HUDEP-2 (cell line): ENCODE measurements around the gene PIGZ.

Source experiments
- DNase-seq, 76 experiments: peaks; one replicate each; lab custom pipeline; 2025; ENCODE audit not compliant: unreplicated experiment in 76 of 76; lab: John Stamatoyannopoulos, UW

Gene PIGZ

DNA sequence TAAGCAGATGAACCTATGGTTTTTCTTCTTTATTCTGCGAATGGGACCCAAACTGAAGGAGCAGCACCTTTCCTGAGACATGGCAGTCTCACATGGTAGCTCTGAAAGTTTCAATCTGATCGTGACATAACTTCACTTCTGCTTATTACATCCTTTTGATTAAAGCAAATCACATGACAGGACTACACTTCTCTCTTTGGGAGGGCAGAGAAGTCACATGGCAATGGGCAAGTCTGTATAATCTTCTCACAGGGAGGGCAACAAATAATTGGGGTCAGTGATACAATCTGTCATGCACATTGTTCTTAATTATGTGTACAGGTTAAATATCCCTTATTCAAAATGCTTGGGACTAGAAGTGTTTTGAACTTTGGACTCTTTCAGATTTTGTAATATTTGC lies 47.9 kb downstream of the PIGZ start:
- DNase-seq, result no peak

DNA sequence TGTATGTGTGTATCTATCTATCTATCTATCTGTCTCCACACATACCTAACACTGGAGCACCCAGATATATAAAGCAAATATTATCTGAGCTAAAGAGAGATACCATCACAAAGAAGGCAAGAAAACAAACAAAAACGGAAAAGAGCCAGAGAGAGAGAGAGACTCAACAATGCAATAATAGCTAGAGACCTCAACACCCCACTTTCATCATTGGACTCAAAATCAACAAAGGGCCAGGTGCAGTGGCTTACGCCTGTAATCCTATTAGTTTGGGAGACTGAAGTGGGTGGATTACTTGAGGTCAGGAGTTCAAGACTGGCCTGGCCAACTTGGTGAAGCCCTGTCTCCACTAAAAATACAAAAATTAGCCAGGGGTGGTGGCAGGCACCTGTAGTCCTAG lies 49.7 kb downstream of the PIGZ start:
- no peak for DNase-seq

DNA sequence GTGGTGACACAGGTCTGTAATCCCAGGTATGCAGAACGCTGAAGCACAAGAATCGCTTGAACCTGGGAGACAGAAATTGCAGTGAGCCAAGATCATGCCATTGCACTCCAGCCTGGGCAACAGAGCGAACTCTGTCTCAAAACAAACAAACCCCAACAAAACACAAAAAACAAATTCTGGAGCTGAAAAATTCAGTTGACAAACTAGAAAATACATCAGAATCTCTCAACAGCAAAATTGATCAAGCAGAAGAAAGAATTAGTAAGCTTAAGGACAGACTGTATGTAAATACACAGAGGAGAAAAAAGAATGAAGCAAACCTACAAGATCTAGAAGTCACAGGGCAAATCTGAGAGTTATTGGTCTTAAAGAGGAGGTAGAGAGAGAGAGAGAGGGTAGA lies 51.6 kb downstream of the PIGZ start:
- DNase-seq, result no peak

DNA sequence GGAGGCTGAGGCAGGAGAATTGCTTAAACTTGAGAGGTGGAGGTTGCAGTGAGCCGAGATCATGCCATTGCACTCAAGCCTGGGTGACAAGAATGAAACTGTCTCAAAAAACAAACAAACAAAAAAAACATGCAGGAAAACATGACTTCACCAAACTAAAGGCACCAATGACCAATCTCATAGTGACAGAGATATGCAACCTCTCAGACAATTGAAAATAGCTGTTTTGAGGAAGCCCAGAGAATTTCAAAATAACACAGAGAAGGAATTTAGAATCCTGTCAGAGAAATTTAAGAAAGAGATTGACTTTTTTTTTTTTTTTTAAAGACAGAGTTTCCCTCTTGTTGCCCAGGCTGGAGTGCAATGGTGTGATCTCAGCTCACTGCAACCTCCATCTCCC lies 52.4 kb downstream of the PIGZ start:
- no peak for DNase-seq

DNA sequence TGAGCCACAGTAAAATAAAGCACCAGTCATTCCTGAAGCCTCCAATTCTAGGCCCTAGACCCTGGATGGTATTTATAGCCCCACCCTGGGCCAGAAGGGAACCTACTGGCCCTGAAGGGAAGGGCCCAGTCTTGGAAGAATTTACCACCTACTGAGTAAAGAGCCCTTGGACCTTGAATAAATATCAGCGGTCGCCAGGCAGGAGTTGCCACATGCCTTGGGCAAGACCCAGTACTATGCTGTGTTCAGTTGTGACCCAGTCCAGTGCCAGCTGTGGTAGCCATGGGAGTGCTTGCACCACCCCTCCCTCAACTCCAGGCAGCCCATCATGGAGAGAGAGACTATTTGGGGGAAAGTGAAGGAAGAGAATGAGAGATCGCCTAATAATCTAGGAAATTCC lies 53.3 kb downstream of the PIGZ start:
- no peak for DNase-seq

DNA sequence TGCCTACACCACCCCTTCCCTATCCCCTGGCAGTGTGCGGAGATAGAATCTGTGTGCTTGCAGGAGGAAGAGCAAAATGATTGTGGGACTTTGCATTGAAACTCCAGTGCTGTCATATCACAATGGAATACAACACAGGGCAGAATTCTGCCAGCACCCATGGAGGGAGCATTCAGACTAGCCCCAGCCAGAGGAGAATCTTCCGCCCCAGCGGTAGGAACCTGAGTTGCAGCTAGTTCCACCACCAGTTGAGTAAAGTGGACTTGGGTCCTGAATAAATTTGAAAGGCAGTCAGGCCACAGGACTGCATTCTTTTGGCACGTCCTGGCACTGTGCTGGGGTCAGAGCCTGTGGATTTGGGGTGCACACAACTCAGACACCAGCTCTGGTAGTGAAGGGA lies 53.8 kb downstream of the PIGZ start:
- no peak for DNase-seq

DNA sequence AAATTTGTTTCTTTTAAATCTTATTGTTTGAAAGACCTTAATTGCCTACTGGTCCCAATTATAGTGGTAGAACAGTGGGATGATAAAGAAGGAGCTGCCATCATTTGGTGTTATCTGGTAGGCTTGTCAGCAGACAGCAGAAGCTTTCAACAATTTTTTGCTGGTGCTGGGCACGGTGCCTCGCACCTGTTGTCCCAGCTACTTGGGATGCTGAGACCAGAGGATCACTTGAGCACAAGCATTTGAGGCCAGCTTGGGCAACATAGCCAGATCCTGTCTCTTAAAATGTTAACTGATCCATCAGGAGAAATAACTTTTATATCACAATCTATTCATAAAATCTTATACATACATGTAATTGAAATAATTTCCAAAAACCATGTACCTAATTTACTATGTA lies 64.9 kb downstream of the PIGZ start:
- DNase-seq, result no peak

DNA sequence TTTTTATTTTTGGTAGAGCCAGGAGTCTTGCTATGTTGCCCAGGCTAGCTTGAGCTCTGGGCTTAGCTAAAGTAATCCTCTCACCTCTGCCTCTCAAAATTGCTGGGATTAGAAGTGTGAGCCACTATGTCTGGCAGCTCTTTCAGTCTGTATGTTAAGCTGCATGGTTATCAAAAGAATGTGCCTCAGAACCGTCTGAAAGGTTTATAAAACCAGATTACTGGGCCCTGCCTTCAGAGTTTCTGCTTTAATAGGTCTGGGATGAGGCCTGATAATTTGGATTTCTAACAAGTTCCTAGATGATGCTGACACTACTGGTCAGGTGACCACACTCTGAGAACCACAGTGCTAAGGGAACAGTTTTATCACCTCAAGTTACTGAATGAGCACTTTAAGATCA lies 66.3 kb downstream of the PIGZ start:
- DNase-seq, result no peak

DNA sequence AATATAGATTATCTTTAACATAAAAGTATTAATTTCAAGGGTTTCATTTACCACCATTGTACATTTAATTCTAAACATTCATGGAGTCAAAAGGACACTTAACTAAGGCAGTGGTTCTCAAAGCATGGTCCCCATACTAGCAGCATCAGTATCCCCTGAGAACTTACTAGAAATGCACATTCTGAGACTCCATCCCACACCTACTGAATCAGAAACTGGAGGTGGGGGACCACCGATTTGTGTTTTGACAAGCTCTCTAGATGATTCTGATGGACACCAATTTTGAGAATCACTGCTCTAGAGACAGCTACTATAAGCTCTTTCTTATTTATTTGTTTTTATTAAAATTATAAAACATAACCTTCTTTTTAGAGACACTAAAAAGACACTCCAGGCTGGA lies 66.9 kb downstream of the PIGZ start:
- no peak for DNase-seq
